OCI-LY1 (cell line): ENCODE data around the gene LTA.

Experiments used
- H2AFZ ChIP-seq: fragments of 200-600 bp; sonication (generic), shearing (Covaris generic); 2 replicates; pipeline ENCODE4 v1.6.0; 2014; ENCODE audit warnings: antibody characterized with exemption, mild to moderate bottlenecking, low read length
- H3F3A ChIP-seq: fragments of 200-600 bp; sonication (generic), shearing (Covaris generic); 2 replicates; pipeline ENCODE4 v1.6.0; 2014; ENCODE audit warnings: mild to moderate bottlenecking, antibody characterized with exemption, low read length, moderate library complexity; ENCODE audit not compliant: insufficient read depth
- H3K27ac ChIP-seq: fragments of 200-600 bp; sonication (generic); 2 replicates; pipeline ENCODE4 v1.5.1; 2014; ENCODE audit warnings: low read length, mixed run types, mild to moderate bottlenecking, low read depth; ENCODE audit not compliant: poor library complexity, severe bottlenecking
- H3K27me3 ChIP-seq: fragments of 200-600 bp; sonication (generic); 2 replicates; pipeline ENCODE4 v1.6.0; 2014; ENCODE audit warnings: antibody characterized with exemption, mild to moderate bottlenecking, low read length, moderate library complexity; ENCODE audit not compliant: insufficient read depth
- H3K36me3 ChIP-seq: fragments of 200-600 bp; sonication (generic); 2 replicates; pipeline ENCODE4 v1.6.1; 2014; ENCODE audit warnings: mild to moderate bottlenecking, antibody characterized with exemption, low read length, moderate library complexity, mixed read lengths; ENCODE audit not compliant: insufficient read depth
- H3K4me1 ChIP-seq: fragments of 200-600 bp; sonication (generic); 2 replicates; pipeline ENCODE4 v1.5.1; 2014; ENCODE audit warnings: mild to moderate bottlenecking, low read length, moderate library complexity; ENCODE audit not compliant: insufficient read depth, severe bottlenecking
- H3K4me2 ChIP-seq: fragments of 200-600 bp; sonication (generic), shearing (Covaris generic); 2 replicates; pipeline ENCODE4 v1.6.1; 2014; ENCODE audit warnings: low read length
- H3K4me3 ChIP-seq: fragments of 200-600 bp; sonication (generic); 2 replicates; pipeline ENCODE4 v1.5.1; 2014; ENCODE audit warnings: low read length, low read depth, mild to moderate bottlenecking, mixed read lengths; ENCODE audit not compliant: poor library complexity, severe bottlenecking
- H3K79me2 ChIP-seq: fragments of 200-600 bp; shearing (Covaris generic); 2 replicates; pipeline ENCODE4 v1.6.1; 2016; ENCODE audit warnings: mixed run types, low read length, mixed read lengths; ENCODE audit not compliant: insufficient read depth
- H3K9ac ChIP-seq: fragments of 200-600 bp; sonication (generic), shearing (Covaris generic); 2 replicates; pipeline ENCODE4 v1.6.1; 2014; ENCODE audit warnings: mild to moderate bottlenecking, low read length, mixed read lengths
- H3K9me2 ChIP-seq: fragments of 200-600 bp; sonication (generic), shearing (Covaris generic); 2 replicates; pipeline ENCODE4 v1.6.1; 2014; ENCODE audit warnings: low read depth, mild to moderate bottlenecking, low read length, mixed read lengths
- H3K9me3 ChIP-seq: fragments of 200-600 bp; shearing (Covaris generic); 2 replicates; pipeline ENCODE4 v1.6.1; 2014; ENCODE audit warnings: low read length, mixed read lengths
- H4K20me1 ChIP-seq: fragments of 200-600 bp; sonication (generic), shearing (Covaris generic); 2 replicates; pipeline ENCODE4 v1.6.0; 2016; ENCODE audit warnings: mild to moderate bottlenecking, low read length; ENCODE audit not compliant: insufficient read depth
- CTCF ChIP-seq: fragments of 200-600 bp; sonication (generic), shearing (Covaris generic); IDR thresholded peaks from 2 replicates; pipeline ENCODE4 v1.5.1; 2017; ENCODE audit warnings: mild to moderate bottlenecking, antibody characterized with exemption, low read length, moderate library complexity, mixed read lengths
- EZH2 ChIP-seq: fragments of 200-600 bp; sonication (generic), shearing (Covaris generic); IDR thresholded peaks from 2 replicates; pipeline ENCODE4 v1.8.0; 2017; ENCODE audit warnings: borderline replicate concordance, mixed run types, mild to moderate bottlenecking, antibody characterized with exemption, low read length, moderate library complexity, mixed read lengths

LTA gene

DNA sequence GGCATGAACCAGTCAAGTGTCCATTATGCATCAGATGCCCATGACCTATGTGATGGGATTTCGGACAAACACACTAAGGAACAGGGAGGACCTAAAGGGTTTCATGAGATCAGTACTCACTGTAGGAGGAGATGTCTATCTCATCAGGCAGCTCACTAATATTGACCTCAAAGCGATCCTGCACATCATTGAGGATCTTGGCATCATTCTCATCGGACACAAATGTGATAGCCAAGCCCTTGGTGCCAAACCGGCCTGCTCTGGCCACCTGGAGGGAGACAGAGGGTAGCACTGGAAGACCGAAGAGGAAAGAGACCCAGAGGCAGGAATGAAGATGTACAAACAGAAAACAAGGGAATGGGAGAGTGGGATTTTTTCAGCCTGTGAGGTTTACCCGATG lies 41.4 kb upstream of the LTA start:
- peaks cover 64% of the 10 kb centered on the region for H3K36me3 ChIP-seq
- H3F3A ChIP-seq: peaks cover 14% of the 10 kb centered on the region; the same call in 1 of the 2 replicates

GRCh38 chr6:31531162-31531561 lies 40.9 kb upstream of the LTA start:
- Histone ChIP-seq H3K4me3 (no peak overlapping the region), H3F3A (peaks cover 14% of the 10 kb centered on the region; the same call in 1 of the 2 replicates), H3K9ac (no peak overlapping the region), H3K9me2 (no peaks in the 10 kb centered on the region), H3K36me3 (peaks cover 69% of the 10 kb centered on the region), H3K4me2 (no peak overlapping the region), H2AFZ (no peak overlapping the region), H3K9me3 (no peaks in the 10 kb centered on the region), H3K27me3 (no peaks in the 10 kb centered on the region), H3K4me1 (peaks cover 4% of the 10 kb centered on the region), H3K79me2 (no peaks in the 10 kb centered on the region), H3K27ac (no peak overlapping the region), H4K20me1 (no peaks in the 10 kb centered on the region)
- TF ChIP-seq EZH2 (no peak), CTCF (no peak)

More for the DNA sequence above, 41.4 kb upstream of the LTA start:
- Histone ChIP-seq H3K27ac (no peak overlapping the region), H3K4me3 (no peak overlapping the region), H3K4me1 (peaks cover 4% of the 10 kb centered on the region), H3K9ac (no peak overlapping the region), H4K20me1 (no peaks in the 10 kb centered on the region), H3K4me2 (no peak overlapping the region), H3K9me3 (no peaks in the 10 kb centered on the region), H3K27me3 (no peaks in the 10 kb centered on the region), H3K79me2 (no peaks in the 10 kb centered on the region), H2AFZ (no peak overlapping the region), H3K9me2 (no peaks in the 10 kb centered on the region)
- TF ChIP-seq EZH2 (no peak), CTCF (no peak)

DNA sequence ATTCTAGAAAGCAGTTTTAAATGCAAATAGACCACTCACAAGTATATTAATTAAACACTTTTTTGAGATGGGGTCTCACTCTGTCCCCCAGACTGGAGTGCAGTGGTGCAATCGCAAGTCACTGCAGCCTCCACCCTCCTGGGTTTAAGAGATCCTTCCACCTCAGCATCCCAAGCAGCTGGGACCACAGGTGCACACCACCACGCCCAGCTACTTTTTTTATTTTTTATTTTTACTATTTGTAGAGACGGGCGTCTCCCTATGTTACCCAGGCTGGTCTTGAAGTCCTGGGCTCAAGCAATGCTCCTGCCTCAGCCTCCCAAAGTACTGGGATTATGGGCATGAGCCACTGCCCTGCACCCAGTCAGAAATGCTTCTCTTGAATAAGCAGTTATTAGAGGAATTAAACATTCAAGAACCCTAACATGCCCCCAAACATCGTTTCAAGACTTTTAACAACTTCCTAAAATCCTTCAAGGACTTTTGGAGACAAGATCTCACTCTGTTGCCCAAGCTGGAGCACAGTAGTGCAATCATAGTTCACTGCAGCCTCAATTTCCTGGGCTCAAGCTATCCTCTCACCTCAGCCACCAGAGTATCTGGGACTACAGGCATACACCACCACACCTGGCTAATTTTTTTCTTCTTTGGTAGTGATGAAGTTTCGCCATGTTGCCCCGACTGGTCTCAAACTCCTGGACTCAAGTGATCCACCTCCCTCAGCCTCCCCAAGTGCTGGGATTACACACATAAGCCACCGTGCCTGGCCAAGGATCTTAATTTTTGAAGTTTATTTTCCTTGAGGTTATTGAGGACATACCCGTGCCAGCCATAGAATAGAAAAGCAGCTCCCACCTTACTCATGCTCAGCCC lies 40.1 kb upstream of the LTA start:
- H3K9me2 ChIP-seq: no peaks in the 10 kb centered on the region
- no peak overlapping the region for H2AFZ ChIP-seq
- H3K79me2 ChIP-seq: no peaks in the 10 kb centered on the region
- H3K27ac ChIP-seq: peak overlapping the region; percentile 22
- no peaks in the 10 kb centered on the region for H3K27me3 ChIP-seq
- no peaks in the 10 kb centered on the region for H4K20me1 ChIP-seq
- no peak overlapping the region for H3K4me2 ChIP-seq
- no peak overlapping the region for H3K9ac ChIP-seq
- peaks cover 14% of the 10 kb centered on the region; the same call in 1 of the 2 replicates for H3F3A ChIP-seq
- H3K4me1 ChIP-seq: peaks cover 4% of the 10 kb centered on the region
- TF ChIP-seq CTCF (no peak), EZH2 (no peak)
- peaks cover 76% of the 10 kb centered on the region for H3K36me3 ChIP-seq
- H3K4me3 ChIP-seq: no peak overlapping the region
- no peaks in the 10 kb centered on the region for H3K9me3 ChIP-seq
